ENCODE data around the gene MCRIP2.
A peak's percentile ranks its signal among the peaks of the same experiment; 100 is the strongest.

MCRIP2 gene

DNA sequence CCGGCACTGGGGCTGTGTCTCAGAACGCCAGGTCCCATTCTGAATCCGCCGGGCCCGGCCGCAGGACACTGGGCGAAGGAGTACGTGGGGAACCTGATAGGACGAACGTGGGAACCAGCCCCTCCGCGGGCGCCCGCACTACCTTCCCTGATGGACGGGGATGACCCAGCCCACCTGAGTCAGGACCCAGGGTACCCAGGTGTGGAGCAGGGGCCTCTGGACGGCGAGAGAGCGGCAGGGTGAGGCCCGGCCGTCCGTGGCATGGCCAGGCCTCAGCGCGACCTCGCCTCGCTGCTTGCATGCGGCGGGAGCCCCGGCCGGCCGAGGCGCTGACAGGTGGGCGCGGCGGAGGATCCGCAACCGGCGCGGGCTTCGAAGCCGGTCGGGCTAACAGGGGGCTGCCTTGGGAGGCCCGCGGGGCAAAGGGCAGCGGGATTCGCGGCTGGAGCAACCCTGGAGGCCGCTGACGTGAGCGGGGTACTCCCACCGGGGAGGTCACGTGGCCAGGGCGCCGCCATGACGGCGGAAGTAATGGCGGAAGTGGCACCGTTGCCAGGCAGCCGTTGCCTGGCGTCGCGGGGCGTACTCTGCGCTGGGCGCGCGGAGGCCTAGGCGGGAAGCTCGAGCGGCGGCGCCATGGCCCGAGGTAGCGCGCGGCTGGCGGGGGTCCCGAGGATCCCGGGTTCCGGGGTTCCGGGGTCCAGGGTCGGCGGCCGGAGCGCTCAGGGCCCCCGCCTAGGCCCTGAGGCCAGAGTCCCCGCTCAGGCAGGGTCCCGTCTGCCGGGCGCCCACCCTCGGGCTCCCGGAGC is 7.4 kb downstream of the MCRIP2 start, which contains the start of gene WDR90:
WDR90 (plus strand) TSS at position 585 of the 809 bp plus-strand sequence; CDS start at position 637, 52 bp downstream.
- DNase-seq (ENCODE audit: low read depth) = no peak

DNA sequence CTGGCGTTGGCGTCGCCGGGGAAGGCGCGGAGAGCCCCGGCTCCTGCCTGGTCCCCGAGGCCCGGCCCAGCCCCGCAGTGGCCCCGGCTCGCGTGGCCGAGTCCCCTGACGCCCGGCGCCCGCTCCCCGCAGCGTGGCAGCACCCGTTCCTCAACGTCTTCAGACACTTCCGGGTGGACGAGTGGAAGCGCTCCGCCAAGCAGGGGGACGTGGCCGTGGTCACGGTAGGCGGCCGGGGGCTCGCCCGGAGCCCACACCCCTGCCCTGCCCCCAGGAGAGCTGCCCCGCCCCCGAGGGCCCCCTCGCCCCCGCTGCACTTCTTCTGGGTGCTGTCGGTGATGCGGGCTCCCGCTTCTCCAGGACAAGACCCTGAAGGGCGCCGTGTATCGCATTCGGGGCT is 8.0 kb downstream of the MCRIP2 start:
- DNase-seq (ENCODE audit: low read depth) = no peak

DNA sequence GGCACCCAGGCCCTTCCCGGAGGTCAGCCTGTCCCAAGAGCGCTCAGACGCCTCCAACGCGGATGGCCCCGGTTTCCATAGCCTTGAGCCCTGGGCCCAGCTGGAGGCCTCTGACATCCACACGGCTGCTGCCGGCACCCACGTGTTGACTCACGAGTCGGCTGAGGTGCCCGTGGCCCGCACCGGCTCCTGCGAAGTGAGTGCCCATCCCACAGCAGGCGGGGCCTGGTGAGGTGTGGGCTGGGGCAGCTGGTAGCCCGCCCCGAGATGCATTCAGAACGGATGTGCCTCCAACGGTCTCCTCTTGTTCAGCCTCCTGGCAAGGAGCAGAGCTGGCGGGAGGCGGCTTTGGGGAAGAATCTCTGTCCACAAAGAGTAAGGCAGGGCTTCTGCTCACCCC is 10.2 kb downstream of the MCRIP2 start:
- DNase-seq (ENCODE audit: low read depth) = no peak

DNA sequence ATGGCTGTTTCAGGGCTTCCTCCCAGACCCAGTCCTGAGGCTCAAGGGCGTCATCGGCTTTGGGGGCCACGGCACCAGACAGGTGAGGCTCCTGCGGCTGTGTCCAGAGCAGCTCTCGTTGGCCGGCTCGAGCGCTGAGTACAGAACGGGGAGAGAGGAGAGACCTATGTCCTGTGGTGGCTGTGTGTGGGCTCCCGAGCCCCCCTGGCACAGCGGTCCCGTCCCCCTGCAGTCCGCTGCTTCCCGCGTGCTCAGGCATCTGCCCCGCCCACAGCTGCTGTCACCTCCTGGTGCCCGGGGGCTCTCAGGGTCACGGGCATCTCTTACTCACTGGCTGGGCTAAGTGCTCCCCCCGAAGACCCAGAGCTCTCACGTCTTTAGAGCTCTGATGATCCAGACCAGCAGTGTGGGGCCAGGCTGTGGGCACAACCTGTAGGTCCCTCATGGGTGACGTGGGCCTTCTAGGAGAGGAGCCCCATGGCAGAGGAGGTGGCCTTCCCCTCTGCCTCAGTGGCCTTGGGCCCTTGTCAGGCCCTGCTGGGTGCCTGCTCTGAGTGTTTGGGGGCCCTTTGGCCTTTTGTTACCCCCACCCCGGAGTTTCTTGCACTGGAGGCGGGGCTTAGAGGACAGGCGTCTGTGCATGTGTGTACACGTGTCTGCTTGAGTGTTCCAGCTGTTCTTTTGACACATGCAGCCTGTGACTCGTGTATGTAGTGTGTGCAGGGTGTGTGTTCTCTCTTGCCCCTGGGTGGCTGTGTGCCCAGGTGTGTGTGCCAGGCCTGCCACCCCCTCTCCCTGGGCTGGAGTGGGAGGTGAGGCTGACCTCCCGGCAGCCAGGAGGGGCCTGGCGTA is 11.1 kb downstream of the MCRIP2 start:
- no peak for DNase-seq (ENCODE audit: low read depth)

DNA sequence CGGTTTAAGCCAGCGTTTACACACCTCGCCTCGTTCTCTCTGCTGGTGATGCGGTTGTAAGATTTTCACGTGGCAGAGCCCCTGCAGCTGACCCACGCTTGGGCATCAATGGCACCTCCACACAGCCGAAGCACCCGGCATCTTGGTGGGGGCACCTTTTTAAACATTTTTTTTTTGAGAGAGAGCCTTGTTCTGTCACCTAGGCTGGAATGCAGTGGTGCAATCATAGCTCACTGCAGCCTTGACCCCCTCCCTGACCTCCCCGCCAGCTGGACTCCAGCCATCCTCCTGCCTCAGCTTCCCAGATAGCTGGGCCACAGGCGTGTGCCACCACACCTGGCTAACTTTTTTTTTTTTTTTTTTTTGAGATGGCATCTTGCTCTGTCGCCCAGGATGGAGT is 12.4 kb downstream of the MCRIP2 start:
- no peak for DNase-seq (ENCODE audit: low read depth)

DNA sequence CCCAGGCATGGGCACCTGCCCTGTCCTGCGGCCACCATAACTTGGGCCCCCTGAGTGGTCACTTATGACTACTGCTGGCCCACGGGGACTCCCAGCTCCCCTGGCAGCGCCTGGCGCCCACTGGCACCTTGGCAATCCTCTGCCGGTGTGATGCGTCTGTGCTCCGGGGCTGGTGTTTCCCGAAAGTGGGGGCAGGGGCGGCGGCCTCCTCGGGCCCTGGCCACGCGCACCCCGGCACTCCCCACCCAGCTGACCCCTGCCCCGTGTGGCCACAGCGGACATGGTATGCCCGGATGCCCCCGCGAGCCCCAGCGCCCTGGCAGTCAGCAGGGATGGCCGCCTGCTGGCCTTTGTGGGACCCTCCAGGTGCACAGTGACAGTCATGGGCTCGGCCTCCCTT is 15.9 kb downstream of the MCRIP2 start:
- no peak for DNase-seq (ENCODE audit: low read depth)

DNA sequence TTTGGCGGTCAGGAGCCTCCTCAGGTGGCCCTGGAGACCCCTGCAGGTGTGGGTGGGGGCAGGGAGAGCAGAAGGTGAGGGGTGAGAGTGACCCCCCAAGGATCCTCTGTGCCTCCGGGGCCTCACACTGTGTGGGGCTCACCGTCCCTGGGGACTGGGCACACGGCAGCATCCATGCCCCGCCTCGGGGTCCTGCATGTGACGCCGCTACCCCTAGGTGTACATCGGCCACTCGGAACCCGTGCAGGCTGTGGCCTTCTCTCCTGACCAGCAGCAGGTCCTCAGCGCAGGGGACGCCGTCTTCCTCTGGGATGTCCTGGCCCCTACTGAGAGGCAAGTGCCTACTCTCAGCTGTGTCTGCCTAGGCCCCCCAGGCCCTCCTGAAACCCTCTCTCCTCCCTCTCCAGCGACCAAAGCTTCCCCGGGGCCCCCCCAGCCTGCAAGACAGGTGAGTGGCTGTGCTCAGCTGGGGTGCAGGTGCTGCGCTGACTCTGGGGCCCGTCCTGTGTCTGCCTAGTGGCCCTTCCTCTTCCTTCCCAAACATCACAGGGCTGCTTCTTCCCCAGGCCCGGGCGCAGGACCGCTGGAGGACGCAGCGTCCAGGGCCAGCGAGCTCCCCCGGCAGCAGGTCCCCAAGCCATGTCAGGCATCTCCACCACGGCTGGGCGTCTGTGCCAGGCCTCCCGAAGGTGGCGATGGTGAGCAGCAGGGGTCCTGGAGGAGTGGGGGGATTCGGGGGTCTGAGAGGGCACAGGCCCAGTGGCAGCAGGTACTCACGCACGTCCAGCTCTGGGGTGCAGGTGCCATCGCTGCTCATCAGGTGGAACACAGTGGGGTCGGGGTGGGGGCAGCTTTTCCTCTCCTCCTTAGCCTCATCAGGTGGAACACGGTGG is 17.3 kb downstream of the MCRIP2 start:
- no peak for DNase-seq (ENCODE audit: low read depth)

DNA sequence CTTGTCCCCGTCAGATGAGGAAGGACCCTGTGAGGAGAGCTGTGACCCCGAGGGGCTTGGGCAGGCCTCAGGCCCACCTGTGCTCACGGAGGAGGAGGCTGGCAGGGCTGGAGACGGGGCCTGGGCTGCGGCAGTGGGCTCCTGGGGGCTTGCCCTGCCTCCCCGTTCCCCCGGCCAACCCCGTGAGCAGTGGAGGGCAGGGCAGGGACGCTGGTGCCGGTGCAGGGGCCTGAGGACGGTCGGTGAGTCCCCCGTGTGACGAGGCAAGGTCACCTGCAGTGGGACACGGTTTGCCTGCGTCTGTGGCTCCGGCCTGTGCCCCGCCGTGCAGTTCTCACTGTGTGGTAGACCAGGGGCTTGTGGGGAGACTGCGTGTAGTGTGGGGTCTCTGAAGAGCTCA is 18.0 kb downstream of the MCRIP2 start:
- DNase-seq (ENCODE audit: low read depth) = no peak

DNA sequence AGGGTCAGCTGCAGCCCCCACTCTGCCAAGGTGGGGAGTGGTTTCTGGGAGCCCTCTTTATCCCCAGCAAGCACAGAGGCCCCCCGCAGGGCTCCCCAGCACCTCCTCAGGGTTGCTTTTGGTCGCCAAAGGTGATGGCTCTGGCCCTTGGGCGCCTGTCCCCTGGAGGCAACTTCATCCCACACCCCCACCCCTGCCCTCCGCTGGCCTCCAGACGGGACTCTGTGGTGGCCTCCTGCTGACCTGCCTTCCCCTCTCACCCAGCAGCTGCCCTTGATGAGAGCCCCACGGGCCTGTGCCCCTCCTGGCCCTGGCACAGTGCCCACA is 18.5 kb downstream of the MCRIP2 start:
- no peak for DNase-seq (ENCODE audit: low read depth)

DNA sequence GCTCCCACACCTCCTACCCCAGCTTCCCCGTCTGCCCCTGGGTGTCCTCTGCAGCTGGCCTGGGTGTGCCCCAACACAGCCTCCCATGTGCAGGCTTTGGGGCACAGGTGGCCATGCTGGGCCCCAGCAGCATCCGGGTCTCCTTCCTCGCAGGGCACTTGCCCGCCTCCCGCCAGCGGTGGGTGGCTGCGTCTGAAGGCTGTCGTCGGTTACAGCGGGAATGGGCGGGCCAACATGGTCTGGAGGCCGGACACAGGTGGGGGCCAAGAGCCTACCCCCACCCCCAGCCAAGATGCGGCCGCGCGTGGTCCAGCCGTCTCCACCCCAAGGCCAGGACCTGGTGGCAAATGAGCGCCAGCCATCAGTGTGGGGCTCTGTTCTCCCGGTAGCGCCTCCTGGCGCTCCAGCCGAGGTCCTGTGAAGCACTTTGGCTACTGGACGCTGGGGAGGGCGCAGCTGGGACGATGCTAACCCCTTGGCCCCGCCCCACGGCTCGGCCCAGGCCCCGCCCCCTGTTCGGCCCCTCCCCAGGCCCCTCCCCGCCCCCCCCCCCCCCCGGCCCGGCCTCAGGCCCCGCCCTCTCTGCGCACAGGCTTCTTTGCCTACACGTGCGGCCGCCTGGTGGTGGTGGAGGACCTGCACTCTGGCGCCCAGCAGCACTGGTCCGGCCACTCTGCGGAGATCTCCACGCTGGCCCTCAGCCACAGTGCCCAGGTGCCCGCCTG is 19.0 kb downstream of the MCRIP2 start:
- peak; percentile 81 for DNase-seq (ENCODE audit: low read depth)

DNA sequence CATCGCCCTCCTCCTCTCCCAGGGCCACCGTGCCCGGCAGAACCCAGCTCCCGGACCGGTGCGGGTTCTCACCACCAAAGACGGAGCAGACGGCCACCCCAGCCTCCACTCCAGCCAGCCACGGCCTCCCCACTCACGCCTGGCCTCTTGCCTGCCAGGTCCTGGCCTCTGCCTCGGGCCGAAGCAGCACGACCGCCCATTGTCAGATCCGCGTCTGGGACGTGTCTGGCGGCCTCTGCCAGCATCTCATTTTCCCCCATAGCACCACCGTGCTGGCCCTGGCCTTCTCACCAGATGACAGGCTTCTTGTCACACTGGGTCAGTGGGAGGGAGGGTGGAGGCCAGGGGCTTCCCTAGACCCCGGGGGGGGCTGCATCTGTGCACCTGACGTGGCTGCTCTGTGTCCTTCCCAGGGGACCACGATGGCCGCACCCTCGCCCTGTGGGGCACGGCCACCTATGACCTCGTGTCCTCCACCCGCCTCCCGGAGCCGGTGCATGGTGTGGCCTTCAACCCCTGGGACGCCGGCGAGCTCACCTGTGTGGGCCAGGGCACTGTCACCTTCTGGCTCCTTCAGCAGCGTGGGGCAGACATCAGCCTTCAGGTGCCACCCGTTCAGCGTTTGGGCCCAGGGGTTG is 19.7 kb downstream of the MCRIP2 start:
- DNase-seq (ENCODE audit: low read depth) = no peak

DNA sequence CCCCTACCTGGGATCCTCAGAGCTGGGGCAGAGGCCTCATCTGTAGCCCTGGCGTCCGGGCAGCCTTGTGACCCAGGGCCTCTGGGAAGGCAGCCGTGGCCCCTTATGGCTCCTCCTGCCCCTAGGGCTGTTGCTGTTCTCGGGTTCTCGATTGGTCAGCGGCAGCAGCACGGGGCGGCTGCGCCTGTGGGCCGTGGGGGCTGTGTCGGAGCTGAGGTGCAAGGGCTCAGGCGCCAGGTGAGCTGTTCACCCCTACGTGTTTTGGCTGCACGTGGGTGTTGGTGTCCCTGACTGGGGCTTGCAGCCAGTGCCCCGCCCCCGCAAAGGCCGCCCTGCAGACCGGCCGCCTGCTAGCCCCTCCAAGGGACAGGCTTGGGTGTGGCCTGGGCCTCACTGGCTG is 20.5 kb downstream of the MCRIP2 start:
- no peak for DNase-seq (ENCODE audit: low read depth)

DNA sequence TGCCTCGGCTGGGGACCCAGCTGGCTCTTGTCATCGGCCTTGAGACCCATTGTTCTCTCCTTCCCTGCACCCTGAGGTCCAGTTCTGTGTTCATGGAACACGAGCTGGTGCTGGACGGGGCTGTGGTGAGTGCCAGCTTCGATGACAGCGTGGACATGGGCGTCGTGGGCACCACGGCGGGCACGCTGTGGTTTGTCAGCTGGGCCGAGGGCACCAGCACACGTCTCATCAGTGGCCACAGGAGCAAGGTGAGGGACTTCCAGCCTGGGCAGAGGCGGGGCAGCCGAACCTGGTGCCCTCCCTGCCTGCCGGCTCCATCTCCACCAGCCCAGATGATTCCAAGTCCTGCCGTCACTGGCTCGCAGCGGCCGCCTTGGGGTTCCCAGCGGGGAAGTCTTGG is 21.0 kb downstream of the MCRIP2 start:
- no peak for DNase-seq (ENCODE audit: low read depth)

DNA sequence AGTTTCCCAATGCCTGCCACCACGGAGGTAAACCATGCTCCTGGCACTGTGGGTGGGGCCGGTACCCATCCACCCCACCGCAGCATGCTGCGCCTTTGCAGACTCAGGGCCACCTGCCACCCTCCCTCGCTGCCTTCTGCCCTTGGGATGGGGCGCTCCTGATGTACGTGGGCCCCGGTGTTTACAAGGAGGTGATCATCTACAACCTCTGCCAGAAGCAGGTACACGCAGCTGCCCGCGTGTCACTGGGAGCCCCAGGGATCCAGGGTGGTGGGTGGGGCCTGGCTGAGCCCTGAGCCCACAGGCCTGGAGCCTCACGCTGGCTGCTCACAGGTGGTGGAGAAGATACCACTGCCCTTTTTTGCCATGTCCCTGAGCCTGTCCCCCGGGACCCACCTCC is 24.9 kb downstream of the MCRIP2 start:
- no peak for DNase-seq (ENCODE audit: low read depth)

DNA sequence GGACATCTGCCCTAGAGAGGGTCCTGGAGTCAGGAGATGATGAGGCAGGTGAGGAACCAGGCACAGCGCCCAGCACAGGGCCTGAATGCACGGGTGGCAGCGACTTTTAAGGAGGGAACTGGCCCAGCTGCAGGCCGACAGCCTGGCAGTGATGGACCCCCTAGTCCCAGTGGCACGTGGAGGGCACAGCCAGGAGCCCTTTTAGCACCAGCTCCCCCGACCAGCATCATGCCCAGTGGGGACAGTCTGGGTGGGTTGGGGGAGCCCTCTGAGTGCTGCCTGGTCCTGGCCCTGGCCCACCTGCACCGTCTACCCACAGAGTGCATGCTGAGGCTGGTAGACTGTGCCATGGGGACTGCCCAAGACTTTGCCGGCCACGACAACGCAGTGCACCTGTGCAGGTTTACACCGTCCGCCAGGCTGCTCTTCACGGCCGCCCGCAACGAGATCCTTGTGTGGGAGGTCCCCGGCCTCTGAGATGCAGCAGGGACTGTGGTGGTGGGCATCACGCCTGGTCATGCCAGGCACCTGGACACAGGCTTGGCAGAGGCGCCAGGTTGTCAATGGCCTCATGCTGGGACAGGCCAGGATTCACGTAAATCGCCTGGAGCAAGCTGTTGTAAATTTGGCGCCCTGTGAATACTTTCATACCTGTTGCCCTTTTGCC is 25.6 kb downstream of the MCRIP2 start:
- DNase-seq (ENCODE audit: low read depth) = no peak

DNA sequence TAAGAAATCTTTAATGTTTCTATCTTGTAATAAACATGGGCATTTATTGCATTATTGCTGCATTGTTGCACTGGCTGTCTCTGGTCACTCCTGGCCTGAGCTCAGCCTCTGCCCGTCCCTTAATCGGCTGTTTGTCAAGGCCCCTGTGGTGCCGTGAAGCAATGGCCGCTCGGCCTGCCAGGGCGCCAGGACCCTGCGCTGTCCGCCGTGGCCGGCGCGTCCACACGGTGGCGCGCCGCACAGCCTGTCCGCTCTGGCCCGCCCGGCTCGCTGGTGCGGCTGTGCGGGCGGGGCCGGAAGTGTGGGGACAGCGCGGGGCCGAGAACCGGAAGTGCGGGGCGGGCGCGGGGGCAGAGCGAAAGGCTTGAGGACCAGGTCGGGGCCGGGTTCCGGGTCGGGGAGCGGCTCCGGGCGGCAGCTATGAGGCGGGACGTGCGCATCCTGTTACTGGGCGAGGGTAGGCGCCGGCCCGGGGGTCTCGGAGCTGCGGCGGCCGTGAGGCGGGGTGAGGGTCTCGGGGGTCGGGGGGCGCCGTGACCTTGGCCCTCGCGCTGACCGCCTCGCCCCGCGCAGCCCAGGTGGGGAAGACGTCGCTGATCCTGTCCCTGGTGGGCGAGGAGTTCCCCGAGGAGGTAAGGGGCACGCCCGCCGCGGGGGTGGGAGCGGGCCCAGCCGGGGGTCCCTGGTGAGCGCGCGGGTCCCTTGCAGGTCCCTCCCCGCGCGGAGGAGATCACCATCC is 26.3 kb downstream of the MCRIP2 start, which contains the start of gene RHOT2:
RHOT2 (plus strand) TSS at position 353 of the 739 bp plus-strand sequence; CDS start at position 421, 68 bp downstream.
- peak; percentile 72 for DNase-seq (ENCODE audit: low read depth)

DNA sequence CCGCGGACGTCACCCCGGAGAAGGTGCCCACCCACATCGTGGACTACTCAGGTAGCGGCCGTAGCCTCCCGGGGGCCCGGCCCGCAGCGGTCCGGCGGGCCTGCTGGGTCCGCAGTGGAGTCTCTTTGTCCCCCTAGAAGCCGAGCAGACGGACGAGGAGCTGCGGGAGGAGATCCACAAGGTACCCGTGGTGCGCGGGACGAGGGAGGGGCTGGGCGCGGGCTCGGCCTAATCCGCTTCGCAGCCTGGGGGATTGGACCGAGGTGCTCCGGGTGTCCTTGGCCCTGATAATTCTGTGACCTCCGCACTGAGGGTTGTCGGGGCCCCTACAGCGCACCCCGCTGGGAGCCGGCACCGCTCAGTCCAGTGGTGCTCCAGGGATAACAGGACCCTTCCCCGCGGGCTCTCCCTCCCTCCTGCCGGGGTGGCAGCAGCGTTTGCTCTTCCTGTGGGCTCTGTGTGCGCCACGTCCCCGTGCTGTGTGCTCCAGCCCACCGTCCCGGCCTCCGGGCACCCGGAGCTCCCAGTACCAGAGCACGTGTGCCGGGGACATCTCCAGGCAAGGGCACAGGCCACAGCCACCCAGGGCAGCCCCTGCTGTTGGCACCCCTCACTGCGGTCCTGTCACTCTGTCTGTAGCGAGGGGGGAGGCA is 27.0 kb downstream of the MCRIP2 start:
- DNase-seq (ENCODE audit: low read depth) = no peak

DNA sequence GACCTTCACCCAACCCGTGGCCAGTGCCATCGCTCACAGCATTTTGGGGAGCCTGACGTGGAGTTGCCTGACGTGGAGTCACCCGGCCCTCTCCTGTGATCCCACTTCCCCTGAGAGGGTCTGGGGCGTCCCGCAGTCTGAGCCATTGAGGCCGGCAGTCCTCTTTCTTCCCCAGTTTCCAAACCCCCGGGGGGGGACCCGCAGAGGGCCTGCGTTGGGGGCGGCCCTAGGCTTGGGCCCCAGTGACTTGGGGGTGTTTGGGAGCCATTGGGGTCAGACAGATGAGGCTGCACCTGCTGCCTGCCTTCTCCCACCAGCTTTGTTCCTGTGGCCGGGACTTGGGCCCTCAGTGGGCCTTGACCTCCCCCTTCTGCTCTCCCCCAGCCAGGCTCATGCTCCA is 28.0 kb downstream of the MCRIP2 start:
- DNase-seq (ENCODE audit: low read depth) = no peak
